A673 (cell line): ENCODE results near the gene QKI. TPM values are rescaled to one million over a fixed set of nuclear protein-coding genes. Genes with fewer than 3 reads are reported as not detected.

Experiments used
- BruUV-seq: library from RNA; stranded (reverse); fragments of 400-500 nt; replicated peaks from 2 replicates; lab custom pipeline; 2021; lab: Mats Ljungman, UMichigan
- CTCF ChIA-PET: fragments of 300-600 bp; sonication (Branson Sonifier 250); formaldehyde crosslinking; loops from one replicate; lab custom pipeline; 2022; ENCODE audit warnings: antibody characterized with exemption; lab: Charles Lee
- POLR2A ChIA-PET: fragments of 300-600 bp; sonication (Branson Sonifier 250); formaldehyde crosslinking; loops from one replicate; lab custom pipeline; 2022; ENCODE audit warnings: antibody characterized with exemption; ENCODE audit not compliant: low non-redundant PET; lab: Charles Lee
- DNase-seq: peaks from one replicate; pipeline ENCODE4 v3.0.0-alpha.2; 2015; ENCODE audit warnings: low spot score
- H3K27ac ChIP-seq: fragments of 200-600 bp; sonication (generic); 2 replicates; pipeline ENCODE4 v1.5.1; 2016; ENCODE audit warnings: mixed run types, low read depth, mild to moderate bottlenecking, mixed read lengths, antibody characterized with exemption, low read length; ENCODE audit not compliant: poor library complexity, severe bottlenecking
- H3K27me3 ChIP-seq: fragments of 200-600 bp; sonication (generic); replicated peaks from 2 replicates; pipeline ENCODE4 v1.6.1; 2017; ENCODE audit warnings: mixed run types, low read depth, mild to moderate bottlenecking, mixed read lengths, antibody characterized with exemption, low read length; ENCODE audit not compliant: insufficient read depth, poor library complexity
- H3K36me3 ChIP-seq: fragments of 200-600 bp; sonication (generic); 2 replicates; pipeline ENCODE4 v1.6.1; 2016; ENCODE audit warnings: mixed run types, mild to moderate bottlenecking, mixed read lengths, antibody characterized with exemption, low read length; ENCODE audit not compliant: insufficient read depth, poor library complexity, severe bottlenecking
- H3K4me1 ChIP-seq: fragments of 200-600 bp; sonication (generic); 2 replicates; pipeline ENCODE4 v1.6.1; 2017; ENCODE audit warnings: mixed run types, mild to moderate bottlenecking, mixed read lengths, antibody characterized with exemption, low read length; ENCODE audit not compliant: insufficient read depth, poor library complexity, severe bottlenecking
- H3K4me3 ChIP-seq: fragments of 200-600 bp; sonication (generic); 2 replicates; pipeline ENCODE4 v1.5.1; 2016; ENCODE audit warnings: low read depth, mixed run types, mild to moderate bottlenecking, mixed read lengths, low read length; ENCODE audit not compliant: poor library complexity, severe bottlenecking
- H3K9me3 ChIP-seq: fragments of 200-600 bp; sonication (generic); 2 replicates; pipeline ENCODE4 v1.6.1; 2016; ENCODE audit warnings: mixed run types, low read depth, mild to moderate bottlenecking, mixed read lengths, antibody characterized with exemption, low read length; ENCODE audit not compliant: poor library complexity, severe bottlenecking
- EZH2 ChIP-seq: fragments of 200-600 bp; sonication (generic); IDR thresholded peaks from 2 replicates; pipeline ENCODE4 v1.6.1; 2017; ENCODE audit warnings: borderline replicate concordance, low read depth, mild to moderate bottlenecking, mixed read lengths, antibody characterized with exemption, low read length; ENCODE audit not compliant: poor library complexity, severe bottlenecking
- intact Hi-C: fragments of 100-400 bp; cut with micrococcal nuclease; formaldehyde crosslinking; loops from one replicate; pipeline ENCODE4 v1.10.0; 2022; ENCODE audit not compliant: unreplicated experiment
- total RNA-seq: library from RNA; stranded (reverse); gene quantifications from 2 replicates; pipeline ENCODE4 v1.2.3, GENCODE V29; 2021
- TF ChIP-seq, protein P1 (sequence below): fragments of 300-800, 200-600 bp; sonication (generic); conservative IDR thresholded peaks from 2 replicates; pipeline ENCODE4 v1.5.1; 2017; ENCODE audit warnings: low read depth, mild to moderate bottlenecking, antibody characterized with exemption, low read length, moderate library complexity, mixed read lengths

Gene QKI
- total RNA-seq, 1 experiment from 2014 or later: 128 TPM

- no peak for DNase-seq
- CTCF ChIA-PET: no interaction called here
- H3K27ac ChIP-seq: no peak overlapping the region
- no peaks in the 10 kb centered on the region for H3K27me3 ChIP-seq
- intact Hi-C loops: no loop called here
- no peak overlapping the region for H3K4me3 ChIP-seq
- no peaks in the 10 kb centered on the region for H3K9me3 ChIP-seq
- H3K36me3 ChIP-seq: no peaks in the 10 kb centered on the region
- no peak for TF ChIP-seq EZH2
- TF ChIP-seq, protein P1, sequence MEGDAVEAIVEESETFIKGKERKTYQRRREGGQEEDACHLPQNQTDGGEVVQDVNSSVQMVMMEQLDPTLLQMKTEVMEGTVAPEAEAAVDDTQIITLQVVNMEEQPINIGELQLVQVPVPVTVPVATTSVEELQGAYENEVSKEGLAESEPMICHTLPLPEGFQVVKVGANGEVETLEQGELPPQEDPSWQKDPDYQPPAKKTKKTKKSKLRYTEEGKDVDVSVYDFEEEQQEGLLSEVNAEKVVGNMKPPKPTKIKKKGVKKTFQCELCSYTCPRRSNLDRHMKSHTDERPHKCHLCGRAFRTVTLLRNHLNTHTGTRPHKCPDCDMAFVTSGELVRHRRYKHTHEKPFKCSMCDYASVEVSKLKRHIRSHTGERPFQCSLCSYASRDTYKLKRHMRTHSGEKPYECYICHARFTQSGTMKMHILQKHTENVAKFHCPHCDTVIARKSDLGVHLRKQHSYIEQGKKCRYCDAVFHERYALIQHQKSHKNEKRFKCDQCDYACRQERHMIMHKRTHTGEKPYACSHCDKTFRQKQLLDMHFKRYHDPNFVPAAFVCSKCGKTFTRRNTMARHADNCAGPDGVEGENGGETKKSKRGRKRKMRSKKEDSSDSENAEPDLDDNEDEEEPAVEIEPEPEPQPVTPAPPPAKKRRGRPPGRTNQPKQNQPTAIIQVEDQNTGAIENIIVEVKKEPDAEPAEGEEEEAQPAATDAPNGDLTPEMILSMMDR: no peak
- POLR2A ChIA-PET: no interaction called here
- no peaks in the 10 kb centered on the region for H3K4me1 ChIP-seq
- BruUV-seq: no TSS peak
Measured at GRCh38 chr6:163602851-163603250, 188.3 kb downstream of the QKI start.

DNA sequence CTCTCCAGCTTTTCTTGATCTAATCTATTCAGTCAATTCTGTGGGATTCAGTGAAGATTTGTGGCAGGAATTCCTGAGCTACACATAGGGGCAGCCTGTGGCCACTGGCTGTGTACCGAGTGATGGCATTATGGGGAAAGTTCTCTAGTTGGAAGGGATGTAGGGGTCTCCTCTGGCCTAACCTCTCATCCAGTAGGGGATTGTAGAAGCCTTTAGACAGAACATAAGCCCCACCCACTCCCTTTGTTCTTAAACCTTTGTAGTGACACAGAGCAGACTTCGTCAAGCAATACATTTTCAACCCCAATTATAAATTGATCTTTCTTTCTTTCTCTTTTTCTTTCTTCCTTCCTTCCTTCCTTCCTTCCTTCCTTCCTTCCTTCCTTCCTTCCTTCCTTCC lies 188.9 kb downstream of the QKI start:
- H3K27me3 ChIP-seq: no peaks in the 10 kb centered on the region
- BruUV-seq: no TSS peak
- H3K4me3 ChIP-seq: no peak overlapping the region
- intact Hi-C loops: no loop called here
- ChIA-PET POLR2A (no interaction called here), CTCF (no interaction called here)
- H3K9me3 ChIP-seq: no peaks in the 10 kb centered on the region
- DNase-seq: no peak
- TF ChIP-seq, protein P1: no peak
- TF ChIP-seq EZH2: no peak
- no peaks in the 10 kb centered on the region for H3K4me1 ChIP-seq
- no peaks in the 10 kb centered on the region for H3K36me3 ChIP-seq
- no peak overlapping the region for H3K27ac ChIP-seq

GRCh38 chr6:163605385-163606097 lies 191.0 kb downstream of the QKI start:
- no peak overlapping the region for H3K27ac ChIP-seq
- DNase-seq: no peak
- no peaks in the 10 kb centered on the region for H3K36me3 ChIP-seq
- H3K9me3 ChIP-seq: no peaks in the 10 kb centered on the region
- no TSS peak for BruUV-seq
- no peak overlapping the region for H3K4me3 ChIP-seq
- H3K4me1 ChIP-seq: peaks cover 3% of the 10 kb centered on the region
- POLR2A ChIA-PET: no interaction called here
- CTCF ChIA-PET: no interaction called here
- intact Hi-C loops: no loop called here
- TF ChIP-seq, protein P1: no peak
- no peak for TF ChIP-seq EZH2
- no peaks in the 10 kb centered on the region for H3K27me3 ChIP-seq
